A549 (cell line): ENCODE results near the gene DDIT4.

Source experiments
- BCL3 ChIP-seq: fragments of >200 bp; sonication (Bioruptor Twin); formaldehyde crosslinking; IDR thresholded peaks from 3 replicates; pipeline ENCODE4 v1.6.1; 2016
- CBX2 ChIP-seq: fragments of 200-600 bp; sonication (generic); IDR thresholded peaks from 2 replicates; pipeline ENCODE4 v1.6.1; 2016; ENCODE audit warnings: low read depth, mild to moderate bottlenecking, borderline replicate concordance
- MAFK ChIP-seq: fragments of 450-650 bp; IDR thresholded peaks from 2 replicates; pipeline ENCODE4 v1.6.1; 2014; ENCODE audit not compliant: partially characterized antibody
- NR3C1 ChIP-seq: fragments of >200 bp; sonication (Bioruptor Twin); formaldehyde crosslinking; IDR thresholded peaks from 3 replicates; pipeline ENCODE4 v1.6.1; 2017
- POLR2A ChIP-seq: IDR thresholded peaks from 2 replicates; pipeline ENCODE4 v1.6.1; 2012; ENCODE audit warnings: mild to moderate bottlenecking, low read length
- RAD21 ChIP-seq, 2 experiments: fragments of >200 bp in 1 of 2; sonication (Bioruptor Twin) in 1 of 2; formaldehyde crosslinking in 1 of 2; IDR thresholded peaks in 1 of 2; conservative IDR thresholded peaks in 1 of 2; 2 replicates in 1 of 2; 3 replicates in 1 of 2; pipeline ENCODE4 v1.6.1; 2012 to 2018; ENCODE audit warnings: inconsistent platforms in 1 of 2
- TF ChIP-seq, protein P1 (sequence below): fragments of >200 bp; sonication (Bioruptor Twin); formaldehyde crosslinking; IDR thresholded peaks from 3 replicates; pipeline ENCODE4 v1.5.1; 2016
- TF ChIP-seq, protein P2 (sequence below): fragments of 450-650 bp; IDR thresholded peaks from 2 replicates; pipeline ENCODE4 v1.6.1; 2014; ENCODE audit warnings: antibody characterized with exemption

DNA sequence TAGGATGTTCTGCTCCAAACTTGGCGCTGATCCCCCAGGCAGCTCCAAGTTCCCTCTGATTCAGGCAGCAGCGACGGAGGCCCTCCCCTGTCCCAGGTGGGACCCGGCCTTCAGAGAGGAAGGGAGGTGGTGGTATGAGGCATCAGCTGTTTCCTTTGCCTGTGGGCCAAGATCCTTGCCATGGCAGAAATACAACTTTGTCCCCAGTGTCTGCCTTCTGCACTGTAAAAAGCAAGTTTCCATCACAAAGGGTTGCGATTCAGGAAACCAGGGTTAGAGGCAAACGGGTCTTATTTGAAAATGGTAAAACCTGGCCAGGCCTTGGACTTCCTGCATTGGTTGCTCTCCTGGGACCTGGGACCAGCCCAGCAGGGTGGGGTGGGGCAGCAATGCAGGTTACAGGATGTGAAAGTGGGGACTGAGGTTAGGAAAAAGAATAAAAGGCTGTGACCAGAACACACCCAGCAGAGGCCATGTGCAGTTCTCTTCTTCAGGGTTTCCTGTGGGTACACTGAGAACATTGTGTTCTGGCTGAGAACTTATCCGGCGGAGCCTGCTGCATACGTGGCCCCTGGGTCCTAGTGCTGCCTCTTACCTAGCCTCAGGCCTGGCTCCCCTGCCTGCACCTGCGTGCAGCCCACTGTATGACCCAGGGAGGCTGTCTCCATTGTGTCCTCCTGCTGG, 25.1 kb upstream of the DDIT4 start:
- TF ChIP-seq BCL3 = 0 out of 3 replicates have a peak, but pooled peaks have one; percentile 27
- TF ChIP-seq, protein P1, sequence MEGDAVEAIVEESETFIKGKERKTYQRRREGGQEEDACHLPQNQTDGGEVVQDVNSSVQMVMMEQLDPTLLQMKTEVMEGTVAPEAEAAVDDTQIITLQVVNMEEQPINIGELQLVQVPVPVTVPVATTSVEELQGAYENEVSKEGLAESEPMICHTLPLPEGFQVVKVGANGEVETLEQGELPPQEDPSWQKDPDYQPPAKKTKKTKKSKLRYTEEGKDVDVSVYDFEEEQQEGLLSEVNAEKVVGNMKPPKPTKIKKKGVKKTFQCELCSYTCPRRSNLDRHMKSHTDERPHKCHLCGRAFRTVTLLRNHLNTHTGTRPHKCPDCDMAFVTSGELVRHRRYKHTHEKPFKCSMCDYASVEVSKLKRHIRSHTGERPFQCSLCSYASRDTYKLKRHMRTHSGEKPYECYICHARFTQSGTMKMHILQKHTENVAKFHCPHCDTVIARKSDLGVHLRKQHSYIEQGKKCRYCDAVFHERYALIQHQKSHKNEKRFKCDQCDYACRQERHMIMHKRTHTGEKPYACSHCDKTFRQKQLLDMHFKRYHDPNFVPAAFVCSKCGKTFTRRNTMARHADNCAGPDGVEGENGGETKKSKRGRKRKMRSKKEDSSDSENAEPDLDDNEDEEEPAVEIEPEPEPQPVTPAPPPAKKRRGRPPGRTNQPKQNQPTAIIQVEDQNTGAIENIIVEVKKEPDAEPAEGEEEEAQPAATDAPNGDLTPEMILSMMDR = no peak
- no peak for TF ChIP-seq CBX2
- no peak; a peak in 1 of 5 replicates for TF ChIP-seq RAD21 (conservative IDR thresholded peaks at IDR 0.05 in 1 of 2, IDR thresholded peaks at IDR 0.05 in 1 of 2)
- TF ChIP-seq, protein P2, sequence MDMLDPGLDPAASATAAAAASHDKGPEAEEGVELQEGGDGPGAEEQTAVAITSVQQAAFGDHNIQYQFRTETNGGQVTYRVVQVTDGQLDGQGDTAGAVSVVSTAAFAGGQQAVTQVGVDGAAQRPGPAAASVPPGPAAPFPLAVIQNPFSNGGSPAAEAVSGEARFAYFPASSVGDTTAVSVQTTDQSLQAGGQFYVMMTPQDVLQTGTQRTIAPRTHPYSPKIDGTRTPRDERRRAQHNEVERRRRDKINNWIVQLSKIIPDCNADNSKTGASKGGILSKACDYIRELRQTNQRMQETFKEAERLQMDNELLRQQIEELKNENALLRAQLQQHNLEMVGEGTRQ = no peak
- peak; percentile 22; the same call in 1 of the 2 replicates for TF ChIP-seq POLR2A
- no peak for TF ChIP-seq MAFK
- no peak for TF ChIP-seq NR3C1
